ENCODE data around the gene ECM2. TPM values are rescaled to one million over a fixed set of nuclear protein-coding genes. Genes with fewer than 3 reads are reported as not detected.

The ECM2 gene
- total and polyA plus RNA-seq, 7 experiments from 2014 or later: not detected

- no peaks in the 10 kb centered on the region for H3K36me3 ChIP-seq (ENCODE audit: control insufficient read depth in 2 of 3, insufficient read depth in 3 of 3, low read length in 3 of 3)
- Mint-ChIP-seq H3K4me1 (peaks cover 0 to 6% (median 0%) of the 10 kb centered on the region in 7 donors), H3K27ac (no peak overlapping the region), H3K4me3 (no peak overlapping the region), H3K9me3 (no peaks in the 10 kb centered on the region), H3K27me3 (no peaks in the 10 kb centered on the region), H3K36me3 (peaks cover 0 to 1% (median 0%) of the 10 kb centered on the region in 5 donors)
- DNase-seq (no peak), ATAC-seq (no peak)
- ChIA-PET CTCF (interaction anchor here (0.5 kb wide), 1 partner anchor 251 kb away, joined by 3 read pairs; no protein-coding TSS in a partner anchor), POLR2A (no interaction called here)
- no peaks in the 10 kb centered on the region for H3K4me1 ChIP-seq (ENCODE audit: control insufficient read depth in 2 of 2, insufficient read depth in 2 of 2, low read length in 2 of 2)
- no peak overlapping the region for H3K27ac ChIP-seq (ENCODE audit: low read depth, low read length)
- intact Hi-C loops (cut with micrococcal nuclease): no loop called here
- no peaks in the 10 kb centered on the region for H3K9me3 ChIP-seq (ENCODE audit: control insufficient read depth in 2 of 3, low read length in 3 of 3)
- no peaks in the 10 kb centered on the region for H3K27me3 ChIP-seq (ENCODE audit: control insufficient read depth in 2 of 2, insufficient read depth in 2 of 2, low read length in 2 of 2)
- no peak overlapping the region for H3K4me3 ChIP-seq (ENCODE audit: low read length)
Measured at GRCh38 chr9:92494856-92495255, 40.9 kb downstream of the ECM2 start.

GRCh38 chr9:92493749-92494387, 41.9 kb downstream of the ECM2 start:
- peaks cover 0 to 6% (median 0%) of the 10 kb centered on the region in 7 donors for H3K4me1 Mint-ChIP-seq
- no peaks in the 10 kb centered on the region for H3K36me3 ChIP-seq (ENCODE audit: control insufficient read depth in 2 of 3, insufficient read depth in 3 of 3, low read length in 3 of 3)
- no peaks in the 10 kb centered on the region for H3K27me3 ChIP-seq (ENCODE audit: control insufficient read depth in 2 of 2, insufficient read depth in 2 of 2, low read length in 2 of 2)
- no peaks in the 10 kb centered on the region for H3K9me3 ChIP-seq (ENCODE audit: control insufficient read depth in 2 of 3, low read length in 3 of 3)
- no peak overlapping the region for H3K4me3 Mint-ChIP-seq
- no peaks in the 10 kb centered on the region for H3K4me1 ChIP-seq (ENCODE audit: control insufficient read depth in 2 of 2, insufficient read depth in 2 of 2, low read length in 2 of 2)
- H3K36me3 Mint-ChIP-seq: peaks cover 0 to 1% (median 0%) of the 10 kb centered on the region in 5 donors
- H3K27me3 Mint-ChIP-seq: no peaks in the 10 kb centered on the region
- ChIA-PET CTCF (no interaction called here), POLR2A (no interaction called here)
- ATAC-seq: no peak
- H3K9me3 Mint-ChIP-seq: no peaks in the 10 kb centered on the region
- no peak for DNase-seq
- intact Hi-C loops (cut with micrococcal nuclease): no loop called here
- H3K27ac ChIP-seq (ENCODE audit: low read depth, low read length): no peak overlapping the region
- no peak overlapping the region for H3K27ac Mint-ChIP-seq
- H3K4me3 ChIP-seq (ENCODE audit: low read length): no peak overlapping the region

DNA sequence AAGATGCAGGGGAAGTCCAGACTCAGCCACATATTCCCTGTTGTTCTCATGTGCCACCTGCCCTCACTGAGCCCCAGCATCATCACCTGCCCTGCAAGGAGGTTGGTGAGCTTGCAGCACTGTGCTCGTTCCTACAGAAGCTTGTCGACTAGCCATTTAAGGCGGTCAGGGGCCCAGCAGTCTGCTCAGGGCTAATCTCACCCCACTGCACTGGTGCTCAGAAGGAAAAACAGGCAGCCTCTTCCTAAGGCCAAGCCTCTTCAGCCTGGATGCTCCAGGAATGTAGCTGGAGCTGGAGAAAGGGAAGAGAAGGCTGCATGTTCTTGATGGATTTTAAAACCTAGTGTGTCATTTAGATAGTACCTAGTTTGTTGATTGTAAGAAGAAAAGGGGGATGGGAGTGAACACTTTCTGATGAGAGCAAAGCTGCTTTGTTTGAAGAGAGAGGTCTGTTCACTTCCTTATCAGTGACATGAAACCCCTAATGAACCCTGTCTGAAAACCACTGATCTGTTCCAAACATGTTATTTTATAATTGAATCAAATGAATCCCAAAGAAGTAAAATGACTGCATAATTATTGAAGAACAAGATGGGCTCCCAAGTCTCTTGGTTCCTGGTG, 42.9 kb downstream of the ECM2 start:
- no peaks in the 10 kb centered on the region for H3K36me3 ChIP-seq (ENCODE audit: control insufficient read depth in 2 of 3, insufficient read depth in 3 of 3, low read length in 3 of 3)
- H3K36me3 Mint-ChIP-seq: peaks cover 0 to 1% (median 0%) of the 10 kb centered on the region in 5 donors
- POLR2A ChIA-PET: no interaction called here

DNA sequence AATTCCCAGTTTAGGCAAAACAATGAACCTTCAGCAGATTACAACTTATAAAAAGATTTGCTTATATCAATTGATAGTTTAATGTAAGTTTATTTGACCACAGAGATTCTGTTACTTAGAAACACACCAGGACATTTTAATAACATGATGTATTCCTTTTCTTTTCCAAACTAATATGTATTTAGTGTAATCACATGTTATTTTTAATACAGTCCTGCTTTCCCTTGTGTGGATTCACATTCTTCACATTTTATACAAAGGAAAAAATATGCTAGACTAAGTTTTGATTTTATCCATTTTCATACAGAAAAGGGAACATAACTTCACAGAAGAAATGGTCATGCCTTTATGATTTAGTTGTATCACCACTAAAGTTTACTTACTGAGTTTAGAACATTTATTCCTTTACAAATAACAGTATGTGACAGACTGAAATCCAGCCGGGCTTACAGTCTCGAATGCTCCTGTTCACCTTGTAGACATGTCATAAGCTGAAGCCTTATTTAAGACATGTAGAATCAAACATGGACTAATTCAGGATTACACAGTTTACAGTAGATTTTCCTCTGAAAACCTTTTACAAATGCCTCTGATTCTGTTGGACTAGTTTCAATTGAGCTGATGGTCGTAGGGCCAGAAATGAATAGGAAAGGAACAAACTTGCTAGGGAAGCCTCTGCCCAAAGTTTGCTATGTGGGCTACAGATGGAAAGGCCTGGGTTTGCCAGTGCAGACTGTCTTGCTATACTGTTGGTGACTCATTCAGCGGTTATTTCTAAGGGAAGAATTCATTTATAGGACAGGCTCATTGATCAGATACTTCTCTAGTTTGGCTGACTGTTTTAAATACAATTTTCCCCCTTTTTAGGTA, 46.9 kb downstream of the ECM2 start:
- Histone ChIP-seq H3K9me3 (ENCODE audit: control insufficient read depth in 2 of 3, low read length in 3 of 3) (no peaks in the 10 kb centered on the region), H3K36me3 (ENCODE audit: control insufficient read depth in 2 of 3, insufficient read depth in 3 of 3, low read length in 3 of 3) (no peaks in the 10 kb centered on the region), H3K4me1 (ENCODE audit: control insufficient read depth in 2 of 2, insufficient read depth in 2 of 2, low read length in 2 of 2) (no peaks in the 10 kb centered on the region), H3K4me3 (ENCODE audit: low read length) (no peak overlapping the region), H3K27me3 (ENCODE audit: control insufficient read depth in 2 of 2, insufficient read depth in 2 of 2, low read length in 2 of 2) (no peaks in the 10 kb centered on the region), H3K27ac (ENCODE audit: low read depth, low read length) (no peak overlapping the region)
- H3K4me1 Mint-ChIP-seq: peaks cover 0 to 4% (median 0%) of the 10 kb centered on the region in 7 donors
- H3K36me3 Mint-ChIP-seq: peaks cover 0 to 2% (median 0%) of the 10 kb centered on the region in 5 donors
- H3K9me3 Mint-ChIP-seq: peaks cover 0 to 3% (median 0%) of the 10 kb centered on the region in 11 donors
- H3K27ac Mint-ChIP-seq: no peak overlapping the region
- CTCF ChIA-PET: no interaction called here
- ATAC-seq: no peak
- POLR2A ChIA-PET: no interaction called here
- H3K4me3 Mint-ChIP-seq: no peak overlapping the region
- H3K27me3 Mint-ChIP-seq: no peaks in the 10 kb centered on the region
- no peak for DNase-seq
- intact Hi-C loops (cut with micrococcal nuclease): no loop called here

More for the DNA sequence above, 42.9 kb downstream of the ECM2 start:
- Histone ChIP-seq H3K27me3 (ENCODE audit: control insufficient read depth in 2 of 2, insufficient read depth in 2 of 2, low read length in 2 of 2) (no peaks in the 10 kb centered on the region), H3K27ac (ENCODE audit: low read depth, low read length) (no peak overlapping the region), H3K4me3 (ENCODE audit: low read length) (no peak overlapping the region), H3K4me1 (ENCODE audit: control insufficient read depth in 2 of 2, insufficient read depth in 2 of 2, low read length in 2 of 2) (no peaks in the 10 kb centered on the region), H3K9me3 (ENCODE audit: control insufficient read depth in 2 of 3, low read length in 3 of 3) (no peaks in the 10 kb centered on the region)
- Mint-ChIP-seq H3K4me1 (peaks cover 0 to 6% (median 0%) of the 10 kb centered on the region in 7 donors), H3K9me3 (no peaks in the 10 kb centered on the region), H3K27me3 (no peaks in the 10 kb centered on the region), H3K27ac (no peak overlapping the region), H3K4me3 (no peak overlapping the region)
- DNase-seq (no peak), ATAC-seq (no peak)
- CTCF ChIA-PET: no interaction called here
- intact Hi-C loops (cut with micrococcal nuclease): no loop called here

DNA sequence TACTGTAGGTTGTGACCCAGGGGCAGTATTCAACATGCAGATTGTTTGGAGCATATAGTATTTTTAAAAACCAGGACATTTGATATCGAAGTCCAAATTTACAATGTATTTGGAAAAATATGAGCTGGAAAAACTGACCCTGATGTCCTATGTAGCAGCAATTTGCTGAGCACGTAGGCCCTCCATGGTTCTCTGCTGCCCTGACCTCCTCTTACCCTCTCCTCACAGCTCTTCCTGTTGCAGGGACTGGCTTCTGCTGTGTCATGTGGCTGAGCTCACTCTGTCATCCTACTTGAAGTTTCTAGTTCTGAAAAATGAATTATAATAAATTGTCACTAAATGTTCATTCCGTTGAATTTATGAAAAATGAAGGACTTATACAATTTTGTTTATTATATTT, 49.4 kb downstream of the ECM2 start:
- no peaks in the 10 kb centered on the region for H3K9me3 ChIP-seq (ENCODE audit: control insufficient read depth in 2 of 3, low read length in 3 of 3)
- H3K27me3 ChIP-seq (ENCODE audit: control insufficient read depth in 2 of 2, insufficient read depth in 2 of 2, low read length in 2 of 2): no peaks in the 10 kb centered on the region
- Mint-ChIP-seq H3K4me3 (no peak overlapping the region), H3K36me3 (peaks cover 0 to 2% (median 0%) of the 10 kb centered on the region in 5 donors), H3K27me3 (no peaks in the 10 kb centered on the region), H3K4me1 (peaks cover 0 to 3% (median 0%) of the 10 kb centered on the region in 7 donors), H3K27ac (no peak overlapping the region), H3K9me3 (peaks cover 0 to 3% (median 0%) of the 10 kb centered on the region in 11 donors)
- ChIA-PET POLR2A (no interaction called here), CTCF (no interaction called here)
- H3K36me3 ChIP-seq (ENCODE audit: control insufficient read depth in 2 of 3, insufficient read depth in 3 of 3, low read length in 3 of 3): no peaks in the 10 kb centered on the region
- DNase-seq (no peak), ATAC-seq (no peak)
- no peak overlapping the region for H3K4me3 ChIP-seq (ENCODE audit: low read length)
- H3K27ac ChIP-seq (ENCODE audit: low read depth, low read length): no peak overlapping the region
- no peaks in the 10 kb centered on the region for H3K4me1 ChIP-seq (ENCODE audit: control insufficient read depth in 2 of 2, insufficient read depth in 2 of 2, low read length in 2 of 2)
- intact Hi-C loops (cut with micrococcal nuclease): no loop called here

DNA sequence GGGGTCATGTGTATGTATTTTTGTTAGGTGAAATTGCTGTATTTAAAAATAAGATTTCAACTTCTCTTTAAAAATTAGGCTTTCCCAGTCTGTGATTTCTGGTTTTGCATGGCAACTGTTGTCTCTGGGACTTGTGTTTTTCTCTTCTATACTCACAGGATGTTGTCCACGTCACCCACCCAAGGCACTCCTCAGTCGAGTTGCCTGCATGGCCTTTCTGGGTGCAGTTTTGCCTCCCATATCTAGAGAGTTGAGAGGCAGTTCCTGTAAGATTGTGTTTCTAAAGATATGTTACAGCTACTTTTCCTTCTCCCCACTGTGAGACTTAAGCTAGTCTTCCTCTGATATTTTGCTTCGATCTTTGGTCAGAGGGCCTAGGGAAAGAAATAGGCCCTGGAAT, 51.2 kb downstream of the ECM2 start:
- DNase-seq (no peak), ATAC-seq (no peak)
- H3K9me3 Mint-ChIP-seq: peaks cover 0 to 3% (median 0%) of the 10 kb centered on the region in 11 donors
- no peak overlapping the region for H3K27ac Mint-ChIP-seq
- CTCF ChIA-PET: no interaction called here
- no peaks in the 10 kb centered on the region for H3K27me3 Mint-ChIP-seq
- H3K4me1 ChIP-seq (ENCODE audit: control insufficient read depth in 2 of 2, insufficient read depth in 2 of 2, low read length in 2 of 2): no peaks in the 10 kb centered on the region
- H3K4me1 Mint-ChIP-seq: peaks cover 0 to 5% (median 0%) of the 10 kb centered on the region in 7 donors
- no peaks in the 10 kb centered on the region for H3K9me3 ChIP-seq (ENCODE audit: control insufficient read depth in 2 of 3, low read length in 3 of 3)
- no peaks in the 10 kb centered on the region for H3K27me3 ChIP-seq (ENCODE audit: control insufficient read depth in 2 of 2, insufficient read depth in 2 of 2, low read length in 2 of 2)
- no peak overlapping the region for H3K4me3 Mint-ChIP-seq
- POLR2A ChIA-PET: no interaction called here
- no peaks in the 10 kb centered on the region for H3K36me3 ChIP-seq (ENCODE audit: control insufficient read depth in 2 of 3, insufficient read depth in 3 of 3, low read length in 3 of 3)
- H3K27ac ChIP-seq (ENCODE audit: low read depth, low read length): no peak overlapping the region
- no peak overlapping the region for H3K4me3 ChIP-seq (ENCODE audit: low read length)
- H3K36me3 Mint-ChIP-seq: peaks cover 0 to 2% (median 0%) of the 10 kb centered on the region in 5 donors
- intact Hi-C loops (cut with micrococcal nuclease): no loop called here
